Endothelial cell of umbilical vein (primary cell): ENCODE results near the gene FGFRL1. TPM values are rescaled to one million over a fixed set of nuclear protein-coding genes. Genes with fewer than 3 reads are reported as not detected.

ENCODE experiments used
- BruUV-seq: library from RNA; stranded (reverse); fragments of 400-500 nt; replicated peaks from 2 replicates; lab custom pipeline; 2021; lab: Mats Ljungman, UMichigan
- CTCF ChIA-PET: fragments of 300-600, 350-600 bp; sonication (Branson Sonifier 250); formaldehyde crosslinking; loops from one replicate; lab custom pipeline; 2021; ENCODE audit warnings: antibody characterized with exemption, inconsistent platforms; lab: Charles Lee
- POLR2A ChIA-PET: fragments of 300-600, 350-600 bp; sonication (Branson Sonifier 250); formaldehyde crosslinking; loops from one replicate; lab custom pipeline; 2021; ENCODE audit warnings: antibody characterized with exemption, inconsistent platforms; lab: Charles Lee
- DNase-seq: peaks from one replicate; pipeline ENCODE4 v3.0.0-alpha.2; 2011; ENCODE audit warnings: low read depth, low spot score
- FAIRE-seq: peaks from 2 replicates; lab custom pipeline; 2011; peaks lifted over from hg19 to GRCh38; lab: Jason Lieb, UNC
- H2AFZ ChIP-seq: 2 replicates; pipeline ENCODE4 v1.6.0; 2012; ENCODE audit warnings: low read depth, low read length, control low read depth, inconsistent platforms
- H3K27ac ChIP-seq: 2 replicates; pipeline ENCODE4 v1.5.1; 2011; ENCODE audit warnings: low read depth, mild to moderate bottlenecking, control low read depth, low read length, moderate library complexity; ENCODE audit not compliant: insufficient read depth
- H3K27me3 ChIP-seq, 2 experiments: 2 replicates each; pipeline versions ENCODE4 v1.6.0 to v1.6.1; 2011; ENCODE audit warnings: low read length in 2 of 2, mixed read lengths in 1 of 2; ENCODE audit not compliant: control insufficient read depth in 2 of 2, insufficient read depth in 2 of 2
- H3K36me3 ChIP-seq, 2 experiments: 2 replicates in 1 of 2; 3 replicates in 1 of 2; pipeline ENCODE4 v1.5.1; 2011; ENCODE audit warnings: low read length in 2 of 2, mild to moderate bottlenecking in 1 of 2, moderate library complexity in 1 of 2; ENCODE audit not compliant: control insufficient read depth in 2 of 2, insufficient read depth in 2 of 2; ENCODE audit errors: extremely low read depth in 1 of 2
- H3K4me1 ChIP-seq: 3 replicates; pipeline ENCODE4 v1.5.1; 2011; ENCODE audit warnings: mild to moderate bottlenecking, low read length; ENCODE audit not compliant: control insufficient read depth, insufficient read depth; ENCODE audit errors: extremely low read depth
- H3K4me2 ChIP-seq: 2 replicates; pipeline ENCODE4 v1.6.1; 2011; ENCODE audit warnings: low read length, control low read depth, mixed read lengths; ENCODE audit not compliant: insufficient read depth
- H3K4me3 ChIP-seq, 3 experiments: fragments of 200-600 bp in 1 of 3; sonication (generic), shearing (Covaris generic) in 1 of 3; replicated peaks in 1 of 3; 2 replicates each; pipeline ENCODE4 v1.5.1; 2011 to 2016; ENCODE audit warnings: control low read depth in 3 of 3, low read length in 3 of 3, mild to moderate bottlenecking in 2 of 3, inconsistent platforms in 1 of 3, low read depth in 1 of 3, moderate library complexity in 1 of 3; ENCODE audit not compliant: insufficient read depth in 1 of 3
- H3K79me2 ChIP-seq: 2 replicates; pipeline ENCODE4 v1.6.0; 2012; ENCODE audit warnings: low read length, inconsistent platforms; ENCODE audit not compliant: control insufficient read depth, insufficient read depth
- H3K9ac ChIP-seq: replicated peaks from 2 replicates; pipeline ENCODE3; 2011; ENCODE audit warnings: low read length, control low read depth; ENCODE audit not compliant: insufficient read depth; ENCODE audit errors: extremely low read depth
- H3K9me1 ChIP-seq: replicated peaks from 3 replicates; pipeline ENCODE4 v1.6.0; 2011; ENCODE audit warnings: mild to moderate bottlenecking, low read length; ENCODE audit not compliant: control insufficient read depth, insufficient read depth; ENCODE audit errors: extremely low read depth
- H3K9me3 ChIP-seq: replicated peaks from 2 replicates; pipeline ENCODE4 v1.5.1; 2012; ENCODE audit warnings: low read length, inconsistent platforms; ENCODE audit not compliant: control insufficient read depth, insufficient read depth
- H4K20me1 ChIP-seq: replicated peaks from 2 replicates; pipeline ENCODE3; 2011; ENCODE audit warnings: mild to moderate bottlenecking, low read length; ENCODE audit not compliant: control insufficient read depth, insufficient read depth; ENCODE audit errors: extremely low read depth
- EZH2 ChIP-seq: IDR thresholded peaks from 2 replicates; pipeline ENCODE4 v1.6.1; 2012; ENCODE audit warnings: borderline replicate concordance, low read depth, mild to moderate bottlenecking, moderate library complexity, low read length, inconsistent platforms; ENCODE audit not compliant: severe bottlenecking
- GATA2 ChIP-seq: IDR thresholded peaks from 2 replicates; pipeline ENCODE4 v1.7.0; 2011; ENCODE audit warnings: low read depth, mild to moderate bottlenecking, moderate library complexity, mixed read lengths, low read length; ENCODE audit not compliant: insufficient read length, insufficient read depth
- JUN ChIP-seq: IDR thresholded peaks from 2 replicates; pipeline ENCODE4 v1.6.1; 2011; ENCODE audit warnings: borderline replicate concordance, low read depth; ENCODE audit not compliant: insufficient read length, insufficient read depth
- MYC ChIP-seq: IDR thresholded peaks from one replicate; pipeline ENCODE4 v1.6.1; 2011; ENCODE audit warnings: mild to moderate bottlenecking, low read depth, low read length
- POLR2A ChIP-seq: IDR thresholded peaks from 2 replicates; pipeline ENCODE4 v1.6.1; 2012; ENCODE audit warnings: low read depth, mild to moderate bottlenecking, control low read depth, low read length
- POLR2AphosphoS5 ChIP-seq: IDR thresholded peaks from 2 replicates; pipeline ENCODE4 v1.6.1; 2012; ENCODE audit warnings: low read depth, mild to moderate bottlenecking, control low read depth, low read length, moderate library complexity; ENCODE audit not compliant: insufficient read depth
- dilution Hi-C: fragments of 300-500 bp; cut with MboI; formaldehyde crosslinking; loops from one replicate; pipeline ENCODE4 v1.15.0; 2019; ENCODE audit warnings: low sequenced_read_pairs; ENCODE audit not compliant: extremely low pct_ligation_motif_present
- intact Hi-C: fragments of 100-400 bp; cut with micrococcal nuclease; formaldehyde crosslinking; loops from one replicate; pipeline ENCODE4 v1.10.0; 2022
- polyA plus RNA-seq, 4 experiments: library from polyadenylated mRNA; depleted of rRNA in 3 of 4; stranded (reverse) in 3 of 4; unstranded in 1 of 4; fragments of >200 nt; gene quantifications; 2 replicates each; pipeline versions ENCODE4 v1.2.1 to v1.2.3, GENCODE V29; 2011 to 2012; ENCODE audit warnings: missing spikeins in 1 of 4
- total RNA-seq: library from RNA; stranded (reverse); gene quantifications from 2 replicates; pipeline ENCODE4 v1.2.3, GENCODE V29; 2021
- TF ChIP-seq, protein P1 (sequence below), 2 donors: IDR thresholded peaks; 1 replicate in 1 of 2; 2 replicates in 1 of 2; pipeline ENCODE4 v1.5.1; 2011; ENCODE audit warnings: low read length in 2 of 2, mild to moderate bottlenecking in 2 of 2, moderate library complexity in 2 of 2, control low read depth in 1 of 2, inconsistent platforms in 1 of 2, low read depth in 1 of 2; ENCODE audit not compliant: insufficient read depth in 1 of 2; ENCODE audit errors: extremely low read depth in 1 of 2

The FGFRL1 gene
- total and polyA plus RNA-seq, 2 donors (not counting 3 experiments of a cell fraction or from before 2014, with no cell fraction given): 33.3 to 74.6 TPM

GRCh38 chr4:1069394-1069793, 58.0 kb downstream of the FGFRL1 start:
- Histone ChIP-seq H3K4me2 (no peak overlapping the region), H3K4me3 (no peak overlapping the region), H3K27me3 (peaks cover 6 to 10% of the 10 kb centered on the region in 2 experiments), H4K20me1 (no peaks in the 10 kb centered on the region), H3K79me2 (no peaks in the 10 kb centered on the region), H3K36me3 (no peaks in the 10 kb centered on the region), H3K4me1 (peaks cover 2% of the 10 kb centered on the region), H3K9ac (no peak overlapping the region), H2AFZ (no peak overlapping the region), H3K9me3 (no peaks in the 10 kb centered on the region), H3K9me1 (no peaks in the 10 kb centered on the region), H3K27ac (no peak overlapping the region)
- POLR2A ChIA-PET: no interaction called here
- CTCF ChIA-PET: no interaction called here
- no peak for DNase-seq
- dilution Hi-C loops (no loop called here), intact Hi-C loops (no loop called here)
- no TSS peak for BruUV-seq
- TF ChIP-seq POLR2A (no peak), JUN (no peak), POLR2AphosphoS5 (no peak), MYC (no peak), GATA2 (no peak), EZH2 (no peak)
- TF ChIP-seq, protein P1, sequence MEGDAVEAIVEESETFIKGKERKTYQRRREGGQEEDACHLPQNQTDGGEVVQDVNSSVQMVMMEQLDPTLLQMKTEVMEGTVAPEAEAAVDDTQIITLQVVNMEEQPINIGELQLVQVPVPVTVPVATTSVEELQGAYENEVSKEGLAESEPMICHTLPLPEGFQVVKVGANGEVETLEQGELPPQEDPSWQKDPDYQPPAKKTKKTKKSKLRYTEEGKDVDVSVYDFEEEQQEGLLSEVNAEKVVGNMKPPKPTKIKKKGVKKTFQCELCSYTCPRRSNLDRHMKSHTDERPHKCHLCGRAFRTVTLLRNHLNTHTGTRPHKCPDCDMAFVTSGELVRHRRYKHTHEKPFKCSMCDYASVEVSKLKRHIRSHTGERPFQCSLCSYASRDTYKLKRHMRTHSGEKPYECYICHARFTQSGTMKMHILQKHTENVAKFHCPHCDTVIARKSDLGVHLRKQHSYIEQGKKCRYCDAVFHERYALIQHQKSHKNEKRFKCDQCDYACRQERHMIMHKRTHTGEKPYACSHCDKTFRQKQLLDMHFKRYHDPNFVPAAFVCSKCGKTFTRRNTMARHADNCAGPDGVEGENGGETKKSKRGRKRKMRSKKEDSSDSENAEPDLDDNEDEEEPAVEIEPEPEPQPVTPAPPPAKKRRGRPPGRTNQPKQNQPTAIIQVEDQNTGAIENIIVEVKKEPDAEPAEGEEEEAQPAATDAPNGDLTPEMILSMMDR (IDR thresholded peaks at IDR 0.05; ENCODE audit: extremely low read depth in 1 of 2, insufficient read depth in 1 of 2, low read depth in 1 of 2, low read length in 2 of 2): no peak
- FAIRE-seq: no peak
